Endothelial cell of umbilical vein (primary cell): ENCODE data around the gene ERN2. TPM values are rescaled to one million over a fixed set of nuclear protein-coding genes. Genes with fewer than 3 reads are reported as not detected.

Source experiments
- BruUV-seq: library from RNA; stranded (reverse); fragments of 400-500 nt; replicated peaks from 2 replicates; lab custom pipeline; 2021; lab: Mats Ljungman, UMichigan
- CTCF ChIA-PET: fragments of 300-600, 350-600 bp; sonication (Branson Sonifier 250); formaldehyde crosslinking; loops from one replicate; lab custom pipeline; 2021; ENCODE audit warnings: antibody characterized with exemption, inconsistent platforms; lab: Charles Lee
- POLR2A ChIA-PET: fragments of 300-600, 350-600 bp; sonication (Branson Sonifier 250); formaldehyde crosslinking; loops from one replicate; lab custom pipeline; 2021; ENCODE audit warnings: antibody characterized with exemption, inconsistent platforms; lab: Charles Lee
- DNase-seq: peaks from one replicate; pipeline ENCODE4 v3.0.0-alpha.2; 2011; ENCODE audit warnings: low read depth, low spot score
- FAIRE-seq: peaks from 2 replicates; lab custom pipeline; 2011; peaks lifted over from hg19 to GRCh38; lab: Jason Lieb, UNC
- H2AFZ ChIP-seq: 2 replicates; pipeline ENCODE4 v1.6.0; 2012; ENCODE audit warnings: low read depth, low read length, control low read depth, inconsistent platforms
- H3K27ac ChIP-seq: 2 replicates; pipeline ENCODE4 v1.5.1; 2011; ENCODE audit warnings: low read depth, mild to moderate bottlenecking, control low read depth, low read length, moderate library complexity; ENCODE audit not compliant: insufficient read depth
- H3K27me3 ChIP-seq, 2 experiments: 2 replicates each; pipeline versions ENCODE4 v1.6.0 to v1.6.1; 2011; ENCODE audit warnings: low read length in 2 of 2, mixed read lengths in 1 of 2; ENCODE audit not compliant: control insufficient read depth in 2 of 2, insufficient read depth in 2 of 2
- H3K36me3 ChIP-seq, 2 experiments: 2 replicates in 1 of 2; 3 replicates in 1 of 2; pipeline ENCODE4 v1.5.1; 2011; ENCODE audit warnings: low read length in 2 of 2, mild to moderate bottlenecking in 1 of 2, moderate library complexity in 1 of 2; ENCODE audit not compliant: control insufficient read depth in 2 of 2, insufficient read depth in 2 of 2; ENCODE audit errors: extremely low read depth in 1 of 2
- H3K4me1 ChIP-seq: 3 replicates; pipeline ENCODE4 v1.5.1; 2011; ENCODE audit warnings: mild to moderate bottlenecking, low read length; ENCODE audit not compliant: control insufficient read depth, insufficient read depth; ENCODE audit errors: extremely low read depth
- H3K4me2 ChIP-seq: 2 replicates; pipeline ENCODE4 v1.6.1; 2011; ENCODE audit warnings: low read length, control low read depth, mixed read lengths; ENCODE audit not compliant: insufficient read depth
- H3K4me3 ChIP-seq, 3 experiments: fragments of 200-600 bp in 1 of 3; sonication (generic), shearing (Covaris generic) in 1 of 3; replicated peaks in 1 of 3; 2 replicates each; pipeline ENCODE4 v1.5.1; 2011 to 2016; ENCODE audit warnings: control low read depth in 3 of 3, low read length in 3 of 3, mild to moderate bottlenecking in 2 of 3, inconsistent platforms in 1 of 3, low read depth in 1 of 3, moderate library complexity in 1 of 3; ENCODE audit not compliant: insufficient read depth in 1 of 3
- H3K79me2 ChIP-seq: 2 replicates; pipeline ENCODE4 v1.6.0; 2012; ENCODE audit warnings: low read length, inconsistent platforms; ENCODE audit not compliant: control insufficient read depth, insufficient read depth
- H3K9ac ChIP-seq: replicated peaks from 2 replicates; pipeline ENCODE3; 2011; ENCODE audit warnings: low read length, control low read depth; ENCODE audit not compliant: insufficient read depth; ENCODE audit errors: extremely low read depth
- H3K9me1 ChIP-seq: replicated peaks from 3 replicates; pipeline ENCODE4 v1.6.0; 2011; ENCODE audit warnings: mild to moderate bottlenecking, low read length; ENCODE audit not compliant: control insufficient read depth, insufficient read depth; ENCODE audit errors: extremely low read depth
- H3K9me3 ChIP-seq: replicated peaks from 2 replicates; pipeline ENCODE4 v1.5.1; 2012; ENCODE audit warnings: low read length, inconsistent platforms; ENCODE audit not compliant: control insufficient read depth, insufficient read depth
- H4K20me1 ChIP-seq: replicated peaks from 2 replicates; pipeline ENCODE3; 2011; ENCODE audit warnings: mild to moderate bottlenecking, low read length; ENCODE audit not compliant: control insufficient read depth, insufficient read depth; ENCODE audit errors: extremely low read depth
- EZH2 ChIP-seq: IDR thresholded peaks from 2 replicates; pipeline ENCODE4 v1.6.1; 2012; ENCODE audit warnings: borderline replicate concordance, low read depth, mild to moderate bottlenecking, moderate library complexity, low read length, inconsistent platforms; ENCODE audit not compliant: severe bottlenecking
- FOS ChIP-seq: IDR thresholded peaks from 2 replicates; pipeline ENCODE4 v1.6.1; 2011; ENCODE audit warnings: mild to moderate bottlenecking, low read length, moderate library complexity, borderline replicate concordance; ENCODE audit not compliant: insufficient read depth
- GATA2 ChIP-seq: IDR thresholded peaks from 2 replicates; pipeline ENCODE4 v1.7.0; 2011; ENCODE audit warnings: low read depth, mild to moderate bottlenecking, moderate library complexity, mixed read lengths, low read length; ENCODE audit not compliant: insufficient read length, insufficient read depth
- JUN ChIP-seq: IDR thresholded peaks from 2 replicates; pipeline ENCODE4 v1.6.1; 2011; ENCODE audit warnings: borderline replicate concordance, low read depth; ENCODE audit not compliant: insufficient read length, insufficient read depth
- MAX ChIP-seq: IDR thresholded peaks from 2 replicates; pipeline ENCODE4 v1.6.1; 2011; ENCODE audit not compliant: insufficient read depth, insufficient read length
- MYC ChIP-seq: IDR thresholded peaks from one replicate; pipeline ENCODE4 v1.6.1; 2011; ENCODE audit warnings: mild to moderate bottlenecking, low read depth, low read length
- POLR2AphosphoS5 ChIP-seq: IDR thresholded peaks from 2 replicates; pipeline ENCODE4 v1.6.1; 2012; ENCODE audit warnings: low read depth, mild to moderate bottlenecking, control low read depth, low read length, moderate library complexity; ENCODE audit not compliant: insufficient read depth
- dilution Hi-C: fragments of 300-500 bp; cut with MboI; formaldehyde crosslinking; loops from one replicate; pipeline ENCODE4 v1.15.0; 2019; ENCODE audit warnings: low sequenced_read_pairs; ENCODE audit not compliant: extremely low pct_ligation_motif_present
- intact Hi-C: fragments of 100-400 bp; cut with micrococcal nuclease; formaldehyde crosslinking; loops from one replicate; pipeline ENCODE4 v1.10.0; 2022
- polyA plus RNA-seq, 4 experiments: library from polyadenylated mRNA; depleted of rRNA in 3 of 4; stranded (reverse) in 3 of 4; unstranded in 1 of 4; fragments of >200 nt; gene quantifications; 2 replicates each; pipeline versions ENCODE4 v1.2.1 to v1.2.3, GENCODE V29; 2011 to 2012; ENCODE audit warnings: missing spikeins in 1 of 4
- total RNA-seq: library from RNA; stranded (reverse); gene quantifications from 2 replicates; pipeline ENCODE4 v1.2.3, GENCODE V29; 2021

The ERN2 gene
- total and polyA plus RNA-seq, 2 donors (not counting 3 experiments of a cell fraction or from before 2014, with no cell fraction given): 0.15 TPM; not detected in 1

- peaks cover 26 to 56% of the 10 kb centered on the region in 2 experiments for H3K36me3 ChIP-seq
- CTCF ChIA-PET: no interaction called here
These were observed 25.8 kb downstream of the ERN2 start for GRCh38 chr16:23687034-23687808.

GRCh38 chr16:23683487-23683886 is 29.5 kb downstream of the ERN2 start:
- no peaks in the 10 kb centered on the region for H3K9me3 ChIP-seq
- no peak for FAIRE-seq
- H3K79me2 ChIP-seq: peaks cover 63% of the 10 kb centered on the region

More at GRCh38 chr16:23687034-23687808, 25.8 kb downstream of the ERN2 start:
- Histone ChIP-seq H4K20me1 (no peaks in the 10 kb centered on the region), H3K79me2 (peaks cover 27% of the 10 kb centered on the region), H3K27ac (no peak overlapping the region), H3K9ac (no peak overlapping the region), H2AFZ (no peak overlapping the region), H3K27me3 (no peaks in the 10 kb centered on the region), H3K4me1 (no peaks in the 10 kb centered on the region), H3K4me3 (no peak overlapping the region), H3K4me2 (no peak overlapping the region), H3K9me3 (no peaks in the 10 kb centered on the region), H3K9me1 (no peaks in the 10 kb centered on the region)
- no peak for DNase-seq
- intact Hi-C loops (no loop called here), dilution Hi-C loops (no loop called here)
- POLR2A ChIA-PET: no interaction called here
- no peak for TF ChIP-seq POLR2AphosphoS5
- no peak for TF ChIP-seq FOS
- TF ChIP-seq JUN: no peak
- no TSS peak for BruUV-seq
- FAIRE-seq: no peak

More at GRCh38 chr16:23683487-23683886, 29.5 kb downstream of the ERN2 start:
- no peak overlapping the region for H2AFZ ChIP-seq
- no peak overlapping the region for H3K4me3 ChIP-seq
- no peaks in the 10 kb centered on the region for H4K20me1 ChIP-seq
- dilution Hi-C loops: no loop called here
- peaks cover 28 to 32% of the 10 kb centered on the region in 2 experiments for H3K36me3 ChIP-seq
- H3K4me1 ChIP-seq: peaks cover 23% of the 10 kb centered on the region
- no peak overlapping the region for H3K27ac ChIP-seq
- no peak overlapping the region for H3K4me2 ChIP-seq
- no peak overlapping the region for H3K9ac ChIP-seq
- no peaks in the 10 kb centered on the region for H3K27me3 ChIP-seq
- POLR2A ChIA-PET: no interaction called here
- H3K9me1 ChIP-seq: no peaks in the 10 kb centered on the region
- CTCF ChIA-PET: interaction anchor here (0.7 to 1.6 kb wide), 3 partner anchors 9 to 327 kb away, joined by 3 to 4 read pairs (median 3); no protein-coding TSS in a partner anchor
- no peak for DNase-seq
- no TSS peak for BruUV-seq
- TF ChIP-seq MYC (no peak), POLR2AphosphoS5 (no peak), FOS (no peak), JUN (no peak), GATA2 (no peak), MAX (no peak), EZH2 (no peak)
- intact Hi-C loops: no loop called here
